NCI-H2081 treated with DMSO at 0.1 percent for 48 hours (cell line): ENCODE data around the gene TAF6.

Source experiments
- DNase-seq: peaks from one replicate; lab custom pipeline; 2025; lab: John Stamatoyannopoulos, UW

The TAF6 gene

GRCh38 chr7:100066953-100067352, 52.2 kb downstream of the TAF6 start:
- no peak for DNase-seq

DNA sequence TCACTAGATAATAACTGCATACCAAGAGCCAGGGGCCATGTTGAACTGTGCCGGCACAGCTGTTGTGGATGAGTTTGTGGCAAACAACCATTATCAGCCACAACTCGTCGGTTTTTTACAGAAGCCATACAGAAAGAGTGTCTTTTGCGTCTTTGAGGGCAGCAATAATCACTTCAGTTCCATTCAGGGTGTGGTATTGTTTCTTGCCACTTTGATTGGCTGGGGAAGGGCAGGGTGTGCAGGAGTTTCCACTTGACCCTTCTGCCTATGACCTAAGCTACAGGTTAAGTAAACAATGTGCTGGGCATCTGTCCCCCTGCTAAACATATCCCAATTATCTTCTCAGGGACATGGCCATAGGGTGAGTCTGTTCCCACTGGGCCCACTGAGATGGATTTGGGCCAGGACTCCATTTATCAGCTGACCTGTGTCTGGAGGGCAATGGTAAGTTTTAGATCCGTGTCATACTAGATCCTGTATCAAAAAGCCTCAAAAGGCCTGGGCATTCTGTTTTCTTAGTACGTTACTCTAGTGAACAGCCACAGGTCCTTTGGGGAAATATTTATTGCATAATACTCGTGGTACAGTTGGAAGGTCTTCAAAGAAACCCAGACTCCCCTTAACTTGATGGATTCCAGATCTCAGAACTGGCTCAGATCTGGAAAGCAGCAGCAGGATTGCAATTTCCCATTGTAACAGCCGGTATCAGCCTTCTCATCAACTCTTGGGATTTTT, 53.5 kb downstream of the TAF6 start:
- DNase-seq = no peak

- DNase-seq = no peak
These were observed 55.0 kb downstream of the TAF6 start for GRCh38 chr7:100064162-100064561.

GRCh38 chr7:100063376-100063775, 55.8 kb downstream of the TAF6 start:
- DNase-seq = no peak

- DNase-seq = no peak
These were observed 57.5 kb downstream of the TAF6 start for GRCh38 chr7:100061518-100062193.

DNA sequence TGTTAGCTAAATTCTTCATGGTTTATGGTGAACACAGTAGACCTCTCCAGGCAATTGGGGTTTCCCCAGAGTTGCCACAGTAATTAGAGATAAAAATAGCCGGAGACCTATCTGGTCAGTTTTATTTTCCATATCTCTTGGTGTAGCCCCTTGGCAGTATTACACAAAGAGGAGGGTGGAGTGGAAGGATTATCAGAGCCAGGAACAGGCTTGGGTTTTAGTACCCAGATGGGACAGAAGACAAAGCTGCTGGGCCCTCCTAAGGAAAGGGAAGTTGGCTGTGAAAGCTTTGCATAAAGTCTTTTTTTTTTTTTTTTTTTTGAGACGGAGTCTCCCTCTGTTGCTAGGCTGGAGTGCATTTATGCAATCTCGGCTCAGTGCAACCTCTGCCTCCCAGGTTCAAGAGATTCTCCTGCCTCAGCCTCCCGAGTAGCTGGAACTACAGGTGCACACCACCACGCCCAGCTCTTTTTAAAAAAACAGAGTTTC, 59.9 kb downstream of the TAF6 start:
- DNase-seq = no peak
